GM23248 (cell line): ENCODE measurements around the gene AP1S3. TPM values are rescaled to one million over a fixed set of nuclear protein-coding genes. Genes with fewer than 3 reads are reported as not detected.

Experiments used
- DNase-seq: peaks from one replicate; pipeline ENCODE4 v3.0.0-alpha.2; 2015
- H2AFZ ChIP-seq: fragments of 200-600 bp; sonication (generic); 2 replicates; pipeline ENCODE4 v1.6.1; 2016; ENCODE audit warnings: antibody characterized with exemption
- H3F3A ChIP-seq: fragments of 200-600 bp; sonication (generic); 2 replicates; pipeline ENCODE4 v1.6.1; 2016; ENCODE audit warnings: mild to moderate bottlenecking, antibody characterized with exemption, mixed run types; ENCODE audit not compliant: insufficient read depth
- H3K27ac ChIP-seq: fragments of 200-600 bp; sonication (generic); 2 replicates; pipeline ENCODE4 v1.5.1; 2016; ENCODE audit warnings: mild to moderate bottlenecking
- H3K27me3 ChIP-seq: fragments of 200-600 bp; sonication (generic); replicated peaks from 2 replicates; pipeline ENCODE4 v1.6.1; 2016; ENCODE audit warnings: mild to moderate bottlenecking; ENCODE audit not compliant: insufficient read depth
- H3K36me3 ChIP-seq: fragments of 200-600 bp; sonication (generic); 2 replicates; pipeline ENCODE4 v1.6.1; 2016; ENCODE audit warnings: low read depth, mild to moderate bottlenecking
- H3K4me1 ChIP-seq: fragments of 200-600 bp; sonication (generic); 2 replicates; pipeline ENCODE4 v1.6.1; 2016; ENCODE audit warnings: mild to moderate bottlenecking; ENCODE audit not compliant: insufficient read depth
- H3K4me2 ChIP-seq: fragments of 200-600 bp; sonication (generic); one replicate; pipeline ENCODE4 v1.6.1; 2016; ENCODE audit warnings: mild to moderate bottlenecking; ENCODE audit not compliant: unreplicated experiment
- H3K4me3 ChIP-seq: fragments of 200-600 bp; sonication (generic); 2 replicates; pipeline ENCODE4 v1.5.1; 2016; ENCODE audit warnings: mild to moderate bottlenecking
- H3K79me2 ChIP-seq: fragments of 200-600 bp; sonication (generic); 2 replicates; pipeline ENCODE4 v1.6.1; 2016; ENCODE audit warnings: mild to moderate bottlenecking; ENCODE audit not compliant: insufficient read depth
- H3K9ac ChIP-seq: fragments of 200-600 bp; sonication (generic); 2 replicates; pipeline ENCODE4 v1.6.1; 2016; ENCODE audit warnings: mild to moderate bottlenecking
- H3K9me2 ChIP-seq: fragments of 200-600 bp; sonication (generic); 2 replicates; pipeline ENCODE4 v1.6.1; 2016; ENCODE audit warnings: mixed run types, mild to moderate bottlenecking, moderate library complexity; ENCODE audit not compliant: insufficient read depth
- H3K9me3 ChIP-seq: fragments of 200-600 bp; sonication (generic); one replicate; pipeline ENCODE4 v1.6.1; 2017; ENCODE audit warnings: low read depth
- H4K20me1 ChIP-seq: fragments of 200-600 bp; sonication (generic); 2 replicates; pipeline ENCODE4 v1.6.0; 2016; ENCODE audit not compliant: insufficient read depth
- EZH2 ChIP-seq: fragments of 200-600 bp; sonication (generic); IDR thresholded peaks from 2 replicates; pipeline ENCODE4 v1.6.1; 2018; ENCODE audit warnings: antibody characterized with exemption, mild to moderate bottlenecking; ENCODE audit not compliant: insufficient read depth, poor library complexity, severe bottlenecking
- EZH2phosphoT487 ChIP-seq: fragments of 200-600 bp; sonication (generic); IDR thresholded peaks from 2 replicates; pipeline ENCODE4 v1.6.1; 2018; ENCODE audit warnings: antibody characterized with exemption, moderate library complexity, mild to moderate bottlenecking, low read depth; ENCODE audit not compliant: insufficient read depth
- WGBS, 2 experiments: methylation state at CpG; one replicate each; pipeline ENCODE4 v1.1.6; 2015 to 2017; ENCODE audit warnings: low lambda C conversion rate in 2 of 2, low coverage in 1 of 2; ENCODE audit errors: missing lambda C conversion rate in 2 of 2; 5-methylcytosine and 5-hydroxymethylcytosine counted together
- in situ Hi-C: fragments of 300-500 bp; cut with MboI; formaldehyde crosslinking; loops from 2 replicates; pipeline ENCODE4 v1.15.0; 2020
- polyA plus RNA-seq: library from polyadenylated mRNA; unstranded; fragments of >200 nt; fragmentation: Nextera tagmentation; extraction: Ambion mirVana; gene quantifications from 2 replicates; pipeline ENCODE4 v1.2.1, GENCODE V29; 2016
- total RNA-seq: library from RNA; depleted of rRNA; stranded (reverse); fragments of >200 nt; shearing (Covaris generic); gene quantifications from 2 replicates; pipeline ENCODE4 v1.2.3, GENCODE V29; 2014

Gene AP1S3
- total and polyA plus RNA-seq, 2 experiments from 2014 or later, result 0.43 to 2.0 TPM

DNA sequence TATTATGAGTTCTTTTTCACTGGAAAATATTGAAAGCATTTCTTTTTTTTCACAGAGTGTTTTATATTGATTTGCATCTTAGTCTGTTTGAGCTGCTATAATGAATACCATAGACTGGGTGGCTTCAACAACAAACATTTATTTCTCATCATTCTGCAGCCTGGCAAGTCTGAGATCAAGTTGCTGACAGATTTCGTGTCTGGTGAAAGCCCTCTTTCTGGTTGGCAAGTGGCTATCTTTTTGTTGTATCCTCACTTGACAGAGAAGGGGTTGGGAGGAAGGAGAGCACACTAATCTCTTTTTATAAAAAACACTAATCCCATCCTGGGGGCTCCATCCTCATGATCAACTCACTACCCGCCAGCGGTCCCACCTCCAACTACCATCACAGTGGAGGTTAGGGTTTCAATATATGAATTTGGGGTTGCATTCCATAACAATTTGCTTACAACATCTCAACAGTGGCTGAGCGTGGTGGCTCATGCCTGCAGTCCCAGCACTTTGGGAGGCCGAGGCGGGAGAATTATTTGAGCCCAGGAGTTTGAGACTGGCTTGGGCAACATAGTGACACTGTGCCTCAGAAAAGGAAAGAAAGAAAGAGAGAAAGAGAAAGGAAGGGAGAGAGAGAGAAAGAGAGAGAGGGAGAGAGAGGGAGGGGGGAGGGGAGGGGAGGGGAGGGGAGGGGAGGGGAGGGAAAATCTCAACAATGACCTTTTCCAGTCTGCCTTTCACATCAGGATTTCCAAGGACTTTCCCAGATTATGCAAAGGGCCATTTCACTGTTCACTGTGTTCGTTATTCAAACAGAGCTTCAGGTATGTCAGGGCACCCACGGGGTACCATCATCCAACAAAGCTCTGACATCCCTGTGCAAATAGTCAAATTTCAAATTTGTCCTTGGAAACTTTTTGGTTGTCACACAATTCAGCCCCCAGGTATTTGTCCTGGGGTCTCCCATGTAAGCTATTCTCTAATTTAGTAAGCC, 111.1 kb downstream of the AP1S3 start:
- Histone ChIP-seq H3K27ac (peak overlapping the region; percentile 73), H3K36me3 (no peaks in the 10 kb centered on the region), H3K9me2 (no peaks in the 10 kb centered on the region), H3K9ac (peak overlapping the region; percentile 17; the same call in 1 of the 2 replicates), H4K20me1 (no peaks in the 10 kb centered on the region), H3K9me3 (no peaks in the 10 kb centered on the region), H3K79me2 (no peaks in the 10 kb centered on the region), H3K4me3 (no peak overlapping the region), H2AFZ (peak overlapping the region; percentile 49), H3K4me1 (peaks cover 21% of the 10 kb centered on the region), H3K27me3 (no peaks in the 10 kb centered on the region), H3F3A (peaks cover 21% of the 10 kb centered on the region), H3K4me2 (peak overlapping the region; percentile 66)
- in situ Hi-C loops, result no loop called here
- no peak for DNase-seq
- TF ChIP-seq EZH2 (no peak), EZH2phosphoT487 (no peak)
- 88 to 90% methylated on average over 8 of the region's 8 CpGs for WGBS, 2 experiments

DNA sequence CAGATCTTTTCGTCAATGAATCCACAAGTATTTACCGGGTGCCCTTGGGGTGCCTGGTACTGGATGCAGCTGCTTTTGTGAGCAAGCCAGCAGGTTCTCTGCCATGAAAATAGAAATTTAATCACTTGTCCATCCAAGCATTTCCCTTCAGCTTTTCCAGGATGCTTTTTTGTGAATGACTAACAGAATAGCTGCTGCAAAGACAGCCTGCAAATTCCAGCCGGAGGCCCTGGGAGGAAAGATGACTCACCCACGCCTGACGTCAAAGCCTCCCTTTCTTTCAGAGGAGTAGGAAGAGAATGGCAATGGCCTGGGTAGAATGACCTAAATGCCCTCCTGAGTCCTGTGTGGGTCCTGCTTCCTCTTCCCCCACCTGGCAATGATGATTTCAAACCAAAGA, 111.9 kb downstream of the AP1S3 start:
- peak overlapping the region; percentile 66 for H3K4me2 ChIP-seq
- peak overlapping the region; percentile 49 for H2AFZ ChIP-seq
- H3K36me3 ChIP-seq, result no peaks in the 10 kb centered on the region
- no peaks in the 10 kb centered on the region for H4K20me1 ChIP-seq
- H3K27ac ChIP-seq, result peak overlapping the region; percentile 73
- 1 to 3% methylated on average over 5 of the region's 5 CpGs for WGBS, 2 experiments
- no peaks in the 10 kb centered on the region for H3K9me2 ChIP-seq
- H3F3A ChIP-seq, result peaks cover 21% of the 10 kb centered on the region
- TF ChIP-seq EZH2 (no peak), EZH2phosphoT487 (no peak)
- no peaks in the 10 kb centered on the region for H3K9me3 ChIP-seq
- peaks cover 21% of the 10 kb centered on the region for H3K4me1 ChIP-seq
- peak; percentile 98 for DNase-seq
- in situ Hi-C loops, result no loop called here
- no peaks in the 10 kb centered on the region for H3K27me3 ChIP-seq
- H3K9ac ChIP-seq, result peak overlapping the region; percentile 17; the same call in 1 of the 2 replicates
- no peaks in the 10 kb centered on the region for H3K79me2 ChIP-seq
- H3K4me3 ChIP-seq, result peak overlapping the region; percentile 18; the same call in 1 of the 2 replicates

DNA sequence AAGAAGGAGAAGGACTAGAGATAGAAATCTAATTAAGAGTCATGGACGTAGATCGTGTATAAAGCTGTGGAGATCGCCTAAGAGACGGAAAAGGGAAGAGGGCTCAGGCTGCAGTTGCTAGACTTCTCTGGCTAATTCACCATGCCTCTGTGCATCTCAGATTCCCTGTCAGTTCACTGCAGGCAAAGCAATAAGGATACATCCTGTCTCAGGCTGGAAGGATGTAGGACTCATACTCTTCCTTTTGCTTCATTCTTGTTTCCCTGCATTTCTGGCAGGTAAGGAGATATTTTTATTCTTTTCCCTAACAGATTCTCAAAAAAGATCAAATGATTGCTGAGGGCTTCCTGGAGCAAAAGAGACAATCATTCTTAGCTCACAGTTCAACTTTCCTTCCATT, 112.5 kb downstream of the AP1S3 start:
- Histone ChIP-seq H3K9ac (0 out of 2 replicates have a peak overlapping the region, but pooled peaks have one; percentile 12), H3K79me2 (no peaks in the 10 kb centered on the region), H3K9me2 (no peaks in the 10 kb centered on the region), H3F3A (peaks cover 21% of the 10 kb centered on the region), H3K27ac (peak overlapping the region; percentile 73), H3K4me2 (peak overlapping the region; percentile 39), H3K4me1 (peaks cover 21% of the 10 kb centered on the region), H3K4me3 (peak overlapping the region; percentile 18; the same call in 1 of the 2 replicates), H3K9me3 (no peaks in the 10 kb centered on the region), H2AFZ (no peak overlapping the region), H3K27me3 (no peaks in the 10 kb centered on the region), H3K36me3 (no peaks in the 10 kb centered on the region), H4K20me1 (no peaks in the 10 kb centered on the region)
- DNase-seq, result peak; percentile 13
- WGBS, 2 experiments, result 97 to 100% methylated on average over 4 of the region's 4 CpGs
- TF ChIP-seq EZH2 (no peak), EZH2phosphoT487 (no peak)
- in situ Hi-C loops, result no loop called here

DNA sequence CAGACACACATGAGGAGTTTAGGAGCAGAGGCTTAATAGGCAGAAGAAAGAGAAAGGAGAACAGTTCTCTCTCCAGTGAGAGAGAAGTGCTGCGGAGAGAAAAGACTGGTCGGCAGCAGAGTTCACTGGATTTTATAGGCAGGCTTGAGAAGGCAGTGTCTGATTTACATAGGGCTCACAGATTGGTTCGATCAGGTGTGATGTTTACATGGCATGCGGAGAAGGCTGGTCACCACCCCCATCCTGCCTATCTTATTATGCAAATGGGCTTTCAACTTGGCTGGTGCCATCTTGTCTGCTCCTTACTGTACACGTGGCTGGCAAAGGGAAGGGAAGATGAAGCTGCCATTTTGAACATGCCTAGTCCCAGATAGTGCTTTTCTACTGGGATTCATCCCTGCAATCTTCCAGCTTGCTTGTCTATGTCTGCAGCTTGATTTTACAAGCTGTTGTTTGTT, 113.4 kb downstream of the AP1S3 start:
- in situ Hi-C loops, result no loop called here
- Histone ChIP-seq H3K79me2 (no peaks in the 10 kb centered on the region), H3K4me1 (peaks cover 21% of the 10 kb centered on the region), H3K27ac (no peak overlapping the region), H3K9me2 (no peaks in the 10 kb centered on the region), H3F3A (peaks cover 21% of the 10 kb centered on the region), H3K36me3 (no peaks in the 10 kb centered on the region), H3K9me3 (no peaks in the 10 kb centered on the region), H3K4me3 (no peak overlapping the region), H3K9ac (no peak overlapping the region), H3K4me2 (no peak overlapping the region), H4K20me1 (no peaks in the 10 kb centered on the region), H3K27me3 (no peaks in the 10 kb centered on the region), H2AFZ (no peak overlapping the region)
- DNase-seq, result no peak
- 78 to 84% methylated on average over 5 of the region's 5 CpGs for WGBS, 2 experiments
- TF ChIP-seq EZH2phosphoT487 (no peak), EZH2 (no peak)
